B cell (primary cell): ENCODE results near the gene CDIP1.

Experiments used
- CTCF ChIP-seq: fragments of 200-600 bp; IDR thresholded peaks from one replicate; pipeline ENCODE4 v1.8.0; 2022; ENCODE audit warnings: antibody characterized with exemption, mild to moderate bottlenecking
- EZH2 ChIP-seq: IDR thresholded peaks from 2 replicates; pipeline ENCODE4 v1.6.1; 2012; ENCODE audit warnings: borderline replicate concordance, low read depth, mild to moderate bottlenecking, moderate library complexity, low read length; ENCODE audit not compliant: insufficient read depth, poor library complexity, severe bottlenecking

- TF ChIP-seq CTCF, result no peak
- no peak for TF ChIP-seq EZH2
Observed at GRCh38 chr16:4572715-4573114, 34.1 kb upstream of the CDIP1 start.
